22Rv1 (cell line): Measurements from ENCODE around the gene ISOC2.
A peak's percentile ranks its signal among the peaks of the same experiment; 100 is the strongest.
"Not testable (repeated sequence)": the region's sequence is repeated elsewhere in the genome, so short reads cannot be mapped to it uniquely, and the experiment has no call there.

Experiments
- H3K27ac ChIP-seq: fragments of 450-650 bp; 2 replicates; pipeline ENCODE4 v1.5.1; 2017
- ZFX ChIP-seq: fragments of 450-650 bp; IDR thresholded peaks from 2 replicates; pipeline ENCODE4 v1.6.1; 2017; ENCODE audit warnings: antibody characterized with exemption, borderline replicate concordance
- TF ChIP-seq, protein P1 (sequence below): fragments of 450-650 bp; IDR thresholded peaks from 2 replicates; pipeline ENCODE4 v1.5.1; 2017; ENCODE audit warnings: mild to moderate bottlenecking

The ISOC2 gene

DNA sequence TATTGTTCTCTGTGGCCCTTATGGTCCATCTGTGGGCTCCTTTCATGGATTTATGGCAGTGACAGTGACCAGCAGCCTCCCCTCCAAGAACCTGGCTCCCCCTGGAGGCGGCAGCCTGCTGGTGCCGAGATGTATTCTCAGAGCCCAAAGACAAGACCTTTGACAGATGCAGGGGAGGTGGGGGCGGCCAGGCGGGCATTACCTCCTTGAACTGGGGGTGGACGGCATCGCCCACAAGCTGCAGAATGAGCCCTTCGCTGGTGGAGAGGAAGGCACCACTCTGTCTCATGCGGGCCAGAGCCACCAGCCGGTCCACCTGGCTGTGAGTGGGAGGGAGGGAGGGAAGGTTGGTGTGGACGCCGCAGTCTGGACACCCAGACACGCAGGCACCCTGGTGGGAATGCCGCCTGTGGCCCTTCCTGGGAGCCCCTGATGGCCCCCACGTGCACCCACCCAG, 6.6 kb downstream of the ISOC2 start:
- TF ChIP-seq, protein P1, sequence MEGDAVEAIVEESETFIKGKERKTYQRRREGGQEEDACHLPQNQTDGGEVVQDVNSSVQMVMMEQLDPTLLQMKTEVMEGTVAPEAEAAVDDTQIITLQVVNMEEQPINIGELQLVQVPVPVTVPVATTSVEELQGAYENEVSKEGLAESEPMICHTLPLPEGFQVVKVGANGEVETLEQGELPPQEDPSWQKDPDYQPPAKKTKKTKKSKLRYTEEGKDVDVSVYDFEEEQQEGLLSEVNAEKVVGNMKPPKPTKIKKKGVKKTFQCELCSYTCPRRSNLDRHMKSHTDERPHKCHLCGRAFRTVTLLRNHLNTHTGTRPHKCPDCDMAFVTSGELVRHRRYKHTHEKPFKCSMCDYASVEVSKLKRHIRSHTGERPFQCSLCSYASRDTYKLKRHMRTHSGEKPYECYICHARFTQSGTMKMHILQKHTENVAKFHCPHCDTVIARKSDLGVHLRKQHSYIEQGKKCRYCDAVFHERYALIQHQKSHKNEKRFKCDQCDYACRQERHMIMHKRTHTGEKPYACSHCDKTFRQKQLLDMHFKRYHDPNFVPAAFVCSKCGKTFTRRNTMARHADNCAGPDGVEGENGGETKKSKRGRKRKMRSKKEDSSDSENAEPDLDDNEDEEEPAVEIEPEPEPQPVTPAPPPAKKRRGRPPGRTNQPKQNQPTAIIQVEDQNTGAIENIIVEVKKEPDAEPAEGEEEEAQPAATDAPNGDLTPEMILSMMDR: peak; percentile 82
- TF ChIP-seq ZFX: no peak
- no peak overlapping the region for H3K27ac ChIP-seq

DNA sequence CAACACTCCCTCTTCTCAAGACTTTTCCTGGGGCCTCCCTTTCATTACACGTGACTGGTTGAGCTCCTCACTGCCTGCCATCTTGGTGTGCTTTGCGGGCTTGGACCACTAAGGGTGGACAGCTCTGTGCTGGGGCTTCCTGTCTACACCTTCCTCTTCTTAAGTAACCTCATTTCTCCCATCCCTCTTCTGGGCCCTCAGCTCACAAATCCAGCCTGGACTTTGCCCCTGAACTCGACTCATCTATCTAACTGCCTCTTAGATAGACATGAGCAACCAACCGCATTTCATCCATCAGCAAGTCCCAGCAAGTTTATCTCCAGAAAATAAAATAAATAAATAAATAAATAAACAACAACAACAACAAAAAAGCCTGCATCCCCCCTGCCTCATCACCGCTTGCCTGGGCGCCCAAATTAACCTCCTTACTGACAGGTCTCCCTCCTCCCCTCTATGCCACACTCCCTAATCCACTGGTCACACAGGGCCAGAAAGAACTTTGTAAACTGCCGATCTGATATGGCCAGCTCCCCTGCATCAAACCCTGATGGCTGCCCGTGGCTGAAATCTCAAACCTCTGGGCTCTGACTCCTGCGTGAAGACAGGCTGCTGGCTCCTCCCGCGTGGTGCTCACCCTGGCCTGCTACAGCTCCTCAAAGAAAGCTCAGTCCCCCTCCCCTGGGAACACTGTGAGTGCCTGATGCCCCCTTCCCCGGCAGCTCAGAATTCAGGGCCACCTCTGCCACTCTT, 7.8 kb downstream of the ISOC2 start:
- TF ChIP-seq, protein P1: no peak
- TF ChIP-seq ZFX: no peak
- H3K27ac ChIP-seq: peak overlapping the region; percentile 45

DNA sequence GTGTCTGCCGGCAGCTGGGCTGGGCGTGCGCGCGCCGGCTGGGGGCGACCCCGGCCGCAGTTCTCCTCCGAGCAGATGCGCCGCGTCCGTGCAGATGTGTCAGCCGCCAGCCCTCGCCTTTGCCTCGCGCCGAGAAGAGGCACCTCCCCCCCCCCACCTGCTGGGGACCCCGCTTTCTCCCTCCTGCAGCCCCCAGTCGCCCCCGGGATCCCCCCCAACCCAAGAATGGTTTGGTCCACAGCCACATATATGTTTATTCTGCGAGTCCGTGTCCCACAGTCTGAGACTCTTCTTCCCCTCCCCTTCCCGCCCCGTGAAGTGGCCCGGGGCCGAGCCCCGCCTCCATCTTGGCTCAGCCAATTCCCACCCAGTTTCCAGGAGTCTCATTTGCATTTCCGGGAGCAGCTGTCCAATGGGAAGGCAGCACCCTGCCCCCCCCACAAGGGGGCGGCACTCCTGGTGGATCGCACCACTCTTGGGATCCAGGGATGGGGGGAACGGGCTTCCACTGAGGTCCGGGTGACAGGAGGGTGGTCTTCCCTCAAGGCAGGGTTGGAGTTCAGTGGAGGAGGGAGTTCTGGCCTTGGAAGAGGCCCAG, 8.6 kb downstream of the ISOC2 start:
- TF ChIP-seq, protein P1: no peak
- TF ChIP-seq ZFX: no peak
- H3K27ac ChIP-seq: peak overlapping the region; percentile 45; the same call in 1 of the 2 replicates

DNA sequence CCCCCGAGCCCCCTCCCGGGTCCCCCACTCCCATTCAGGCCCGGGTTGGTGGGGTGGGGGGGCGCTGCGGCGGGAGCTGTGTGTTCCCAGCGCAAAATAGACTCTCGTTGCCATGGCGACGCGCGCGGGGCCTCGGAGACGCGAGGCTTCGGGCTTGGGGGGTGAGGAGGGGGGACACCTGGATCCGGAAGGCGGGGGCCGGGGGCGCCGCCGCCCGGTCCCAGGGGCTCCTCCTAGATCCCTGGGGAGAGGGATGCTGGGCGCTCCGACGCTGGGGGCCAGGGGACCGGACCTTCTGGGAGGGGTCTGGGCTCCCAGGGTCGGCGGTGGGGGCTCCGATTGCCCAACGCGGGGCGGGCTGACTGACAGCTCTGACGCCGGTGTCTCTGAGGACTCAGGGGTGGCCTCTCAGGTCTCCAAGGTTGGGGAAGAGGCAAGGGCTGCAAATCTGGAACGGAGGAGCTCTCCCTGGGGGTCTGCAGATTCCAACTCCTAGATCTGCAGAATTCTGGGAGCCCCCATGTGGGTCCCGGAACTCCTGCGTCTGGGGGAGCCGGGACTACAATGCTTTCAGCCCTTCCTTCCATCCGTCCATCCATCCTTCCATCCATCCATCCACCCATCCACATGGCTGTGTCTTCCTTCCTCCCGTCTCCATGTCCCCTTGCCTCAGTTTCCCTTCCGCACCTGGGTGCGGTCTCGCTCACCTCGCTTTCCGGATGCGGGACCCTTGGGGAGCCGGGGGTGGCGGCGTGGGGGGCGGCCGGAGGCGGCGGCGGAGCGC, 9.3 kb downstream of the ISOC2 start:
- no peak for TF ChIP-seq ZFX
- TF ChIP-seq, protein P1: no peak
- no peak overlapping the region for H3K27ac ChIP-seq

DNA sequence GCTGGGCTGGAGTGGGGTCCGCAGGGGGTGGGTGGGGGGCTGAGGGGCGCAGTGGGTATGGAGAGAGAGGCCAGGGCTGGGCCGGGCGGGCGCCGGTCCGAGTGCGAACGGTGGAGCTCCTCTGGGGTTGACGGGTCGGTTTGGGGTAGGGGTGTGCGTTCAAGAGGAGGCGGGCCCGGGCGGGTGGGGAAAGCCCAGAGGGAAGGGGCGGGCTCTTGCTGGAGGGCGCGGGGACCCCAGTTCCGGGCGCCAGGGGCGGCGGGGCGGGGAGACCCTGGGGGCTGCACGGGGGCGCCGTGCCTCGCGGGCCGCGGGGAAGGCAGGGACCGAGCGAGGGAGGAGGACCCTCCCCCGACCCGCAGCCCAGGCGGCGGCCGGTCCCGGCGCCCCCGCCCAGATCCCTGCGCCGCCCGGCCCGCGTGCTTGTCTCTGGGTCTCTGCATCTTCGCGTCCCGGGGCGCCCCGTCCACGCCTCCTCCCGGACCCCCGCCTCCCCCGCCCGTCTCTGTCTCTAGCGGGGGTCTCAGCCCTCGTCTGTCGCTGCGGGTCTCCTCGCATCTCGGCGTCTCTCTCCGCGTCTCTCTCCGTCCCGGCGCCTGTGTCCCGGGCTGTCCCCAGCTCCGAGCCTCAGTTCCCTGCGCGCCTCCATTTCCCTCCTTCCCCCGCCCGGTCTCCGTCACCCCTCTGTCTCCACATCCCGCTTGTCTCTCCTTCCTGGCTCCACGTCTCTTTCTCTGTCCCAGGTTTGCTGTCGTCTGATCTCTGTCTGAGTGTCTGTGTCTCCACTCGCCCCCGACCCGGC, 10.1 kb downstream of the ISOC2 start:
- TF ChIP-seq, protein P1: no peak
- TF ChIP-seq ZFX: no peak
- no peak overlapping the region for H3K27ac ChIP-seq

DNA sequence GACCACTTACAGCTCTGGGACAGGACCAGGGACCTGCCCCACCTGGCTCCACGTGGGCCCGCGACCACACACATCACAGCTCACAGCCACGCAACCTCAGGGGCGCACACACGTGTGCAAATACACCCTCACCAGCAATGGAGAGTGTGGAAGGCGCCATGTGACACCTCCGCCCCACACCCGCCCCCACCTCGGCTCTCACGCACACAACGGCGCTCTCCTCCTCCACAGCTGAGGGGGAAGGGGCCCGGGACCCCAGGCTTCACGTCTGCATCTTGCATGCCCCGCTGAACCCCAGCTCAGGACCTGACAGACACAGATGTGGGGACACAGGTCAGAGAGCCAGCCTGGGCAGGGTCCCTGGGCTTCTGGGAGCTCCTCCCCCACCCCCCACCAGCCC, 12.0 kb downstream of the ISOC2 start:
- TF ChIP-seq ZFX: no peak
- TF ChIP-seq, protein P1: no peak
- no peak overlapping the region for H3K27ac ChIP-seq

DNA sequence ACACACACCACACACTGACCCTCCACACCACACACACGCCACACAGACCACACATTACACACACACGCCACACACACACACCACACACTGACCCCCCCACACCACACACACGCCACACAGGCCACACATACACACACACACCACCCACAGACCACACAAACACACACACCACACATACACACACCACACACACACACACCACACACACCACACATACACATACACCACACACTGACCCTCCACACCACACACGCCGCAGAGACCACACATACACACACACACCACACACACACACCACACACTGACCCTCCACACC, 13.3 kb downstream of the ISOC2 start:
- H3K27ac ChIP-seq: not testable (repeated sequence)
